DMS153 (cell line): ENCODE measurements around the gene COL5A1.
"Not testable (repeated sequence)": the region's sequence is repeated elsewhere in the genome, so short reads cannot be mapped to it uniquely, and the experiment has no call there.

Source experiments
- DNase-seq: peaks from one replicate; lab custom pipeline; 2025; lab: John Stamatoyannopoulos, UW

Gene COL5A1

DNA sequence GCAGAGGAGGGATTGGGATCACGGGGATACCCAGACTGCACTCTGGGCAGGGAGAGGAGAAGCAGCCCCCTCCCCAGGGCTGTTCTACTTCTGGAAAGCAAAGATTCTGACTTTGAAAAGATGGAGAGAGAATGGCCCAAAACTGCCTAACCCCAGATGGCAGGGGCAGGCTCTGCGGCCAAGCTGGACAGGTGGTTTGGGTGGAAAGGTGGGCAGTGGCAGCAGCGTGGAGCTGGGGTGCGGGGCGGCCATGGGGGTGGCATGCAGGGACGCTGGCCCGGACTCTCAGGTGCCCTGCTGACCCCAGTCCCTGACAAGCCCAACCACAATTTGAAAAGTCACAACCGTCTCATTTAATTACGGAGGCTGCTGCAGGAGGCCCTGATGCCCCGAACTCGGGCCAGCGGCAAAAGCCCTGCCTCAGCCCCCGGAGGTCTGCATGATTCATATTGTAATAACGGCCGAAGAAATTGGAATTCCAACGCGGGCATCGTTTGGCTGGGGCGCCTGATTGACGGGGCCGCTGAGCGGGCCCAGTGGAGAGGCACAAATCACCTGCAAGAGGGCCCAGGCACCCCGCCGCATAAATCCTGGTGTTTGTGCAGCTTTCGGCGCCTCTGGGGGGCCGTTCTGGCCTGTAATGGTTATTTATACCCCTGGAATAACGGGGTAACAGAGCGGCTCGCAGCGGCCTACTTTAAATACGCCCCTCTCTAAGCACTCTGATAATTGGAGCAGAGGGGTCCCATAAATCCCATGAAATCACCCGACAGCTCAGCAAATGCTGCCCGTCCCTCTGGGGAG lies 197.2 kb downstream of the COL5A1 start:
- DNase-seq: no peak

DNA sequence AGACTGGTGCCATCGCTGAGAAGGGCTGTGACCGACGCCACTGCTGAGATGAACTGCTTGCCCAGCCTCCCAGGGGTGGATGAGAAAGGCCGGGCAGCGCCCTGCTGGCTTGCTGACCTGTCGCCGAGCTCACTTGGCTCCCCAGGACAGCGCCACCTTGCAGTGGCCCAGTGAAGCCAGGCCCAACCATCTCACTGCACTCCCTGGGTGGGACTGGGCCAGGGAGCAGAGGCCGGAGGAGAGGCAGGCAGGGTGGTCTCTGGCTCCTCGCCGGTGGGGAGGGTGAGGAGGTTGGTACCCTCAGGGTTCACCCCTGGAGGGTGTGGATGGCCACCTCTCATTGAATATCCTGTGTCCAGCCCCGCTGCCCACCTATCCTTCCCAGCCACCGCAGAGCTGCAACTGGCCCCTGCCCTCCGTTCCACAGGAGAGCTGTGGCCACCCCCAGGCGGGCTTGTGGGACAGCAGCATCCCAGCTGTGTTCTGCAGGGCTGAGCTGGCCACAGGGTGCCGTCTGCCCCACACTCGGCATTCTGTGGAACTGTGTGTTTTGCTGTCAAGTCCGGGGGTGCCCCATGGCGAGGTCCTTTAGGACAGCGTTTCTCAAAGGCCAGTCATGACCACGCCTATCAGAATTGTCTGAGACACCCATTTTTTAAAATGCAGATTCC lies 198.0 kb downstream of the COL5A1 start:
- no peak for DNase-seq

DNA sequence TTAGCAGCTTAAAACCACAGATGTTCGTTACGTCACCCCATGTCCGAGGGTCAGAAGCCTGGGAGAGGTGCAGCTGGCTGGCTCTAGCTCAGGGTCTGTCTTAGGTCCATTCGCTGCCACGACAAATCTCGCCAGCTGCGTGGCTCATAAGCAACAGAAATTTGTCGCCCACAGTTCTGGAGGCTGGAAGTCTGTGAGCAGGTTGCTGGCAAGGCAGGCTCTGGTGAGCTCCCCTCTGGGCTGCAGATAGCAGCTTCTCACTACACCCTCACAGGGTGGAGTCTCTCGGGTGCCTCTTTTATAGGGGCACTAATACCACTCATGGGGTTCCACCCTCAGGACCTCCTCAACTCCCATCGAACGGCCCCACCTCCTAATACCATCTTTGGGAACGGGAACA lies 198.9 kb downstream of the COL5A1 start:
- DNase-seq: no peak

DNA sequence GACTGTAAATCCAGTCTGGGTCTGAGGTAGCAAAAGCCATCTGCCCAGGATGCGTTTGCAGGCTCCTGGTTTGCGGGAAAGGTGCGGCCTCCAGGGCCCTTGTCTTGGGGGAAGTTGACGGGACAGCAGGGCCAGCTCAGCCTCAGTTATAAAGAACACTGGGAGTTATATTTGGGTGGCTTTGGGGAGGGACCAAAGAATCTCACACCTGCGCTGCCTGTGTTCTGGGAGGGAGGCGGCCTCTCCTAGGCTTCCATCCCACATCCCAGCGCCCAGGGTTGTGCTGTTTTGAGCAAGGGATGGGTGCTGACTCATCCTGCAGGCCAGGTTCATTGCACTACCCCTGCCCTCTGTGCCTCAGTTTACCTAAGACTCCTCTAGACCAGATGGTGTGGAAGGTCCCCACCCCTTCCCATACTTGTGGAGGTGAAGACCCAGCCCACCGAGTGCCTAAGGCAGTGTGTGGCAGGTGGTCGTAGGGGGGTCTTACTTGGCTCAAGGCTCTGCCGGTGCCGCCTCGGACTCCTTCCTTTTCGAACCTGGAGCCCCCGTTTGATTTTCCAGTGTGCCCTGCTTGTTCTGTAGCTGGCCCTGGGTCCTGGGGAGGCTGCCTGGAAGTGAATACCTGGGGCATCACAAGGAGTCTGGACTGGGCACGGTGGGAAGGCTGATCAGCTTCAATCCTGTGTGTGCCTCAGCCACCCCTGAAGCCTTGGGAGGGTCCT lies 199.7 kb downstream of the COL5A1 start:
- DNase-seq: no peak

DNA sequence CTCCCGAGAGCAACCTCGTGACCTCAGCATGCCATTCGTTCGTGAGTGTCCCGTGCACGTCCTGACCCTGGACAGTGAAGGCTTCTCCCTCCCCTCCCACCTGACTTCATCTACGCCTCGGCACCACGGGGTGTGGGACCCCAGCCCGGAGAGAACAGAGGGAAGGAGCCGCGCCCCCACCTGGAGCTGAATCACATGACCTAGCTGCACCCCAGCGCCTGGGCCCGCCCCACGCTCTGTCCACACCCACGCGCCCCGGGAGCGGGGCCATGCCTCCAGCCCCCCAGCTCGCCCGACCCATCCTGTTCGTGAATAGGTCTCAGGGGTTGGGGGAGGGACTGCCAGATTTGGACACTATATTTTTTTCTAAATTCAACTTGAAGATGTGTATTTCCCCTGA lies 200.7 kb downstream of the COL5A1 start:
- no peak for DNase-seq

DNA sequence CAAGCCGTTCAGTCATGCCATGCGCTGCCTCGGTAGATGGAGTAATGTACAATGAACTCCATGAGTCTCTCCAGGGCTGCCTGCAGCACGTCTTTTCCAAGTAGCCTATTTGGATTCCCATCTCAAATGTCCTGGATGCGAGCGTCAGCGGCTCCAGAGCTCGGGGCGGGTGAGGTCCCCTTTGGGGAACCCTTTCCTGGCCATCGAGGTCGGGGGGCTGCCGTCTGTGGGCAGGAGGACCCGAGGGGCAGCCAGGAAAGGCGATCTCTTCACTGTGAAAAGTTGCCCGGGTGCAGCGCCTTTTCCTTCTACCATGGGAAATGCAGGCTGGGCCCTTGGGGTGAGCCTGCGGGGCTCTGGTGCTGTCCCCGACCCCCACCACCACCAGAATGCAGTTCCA lies 202.1 kb downstream of the COL5A1 start:
- no peak for DNase-seq

DNA sequence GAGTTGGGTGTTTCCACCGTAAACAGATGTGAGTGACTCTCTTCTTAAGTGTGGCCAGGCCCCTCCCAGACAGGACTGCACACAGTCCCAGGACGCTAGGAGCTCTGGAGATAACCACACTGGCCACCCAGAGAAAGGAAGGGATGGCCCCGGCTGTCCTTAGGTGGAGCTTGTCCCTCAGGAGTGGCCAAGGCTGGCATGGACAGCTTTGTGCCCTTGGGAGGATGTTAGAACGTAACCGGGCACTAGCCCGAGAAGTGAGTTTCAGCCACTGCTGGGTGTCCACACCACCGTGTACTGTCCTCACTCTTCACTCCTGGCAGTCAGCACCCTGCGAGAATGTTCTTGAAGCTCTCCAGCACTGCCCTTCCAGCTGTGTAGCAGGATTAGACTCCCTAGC lies 203.2 kb downstream of the COL5A1 start:
- no peak for DNase-seq

DNA sequence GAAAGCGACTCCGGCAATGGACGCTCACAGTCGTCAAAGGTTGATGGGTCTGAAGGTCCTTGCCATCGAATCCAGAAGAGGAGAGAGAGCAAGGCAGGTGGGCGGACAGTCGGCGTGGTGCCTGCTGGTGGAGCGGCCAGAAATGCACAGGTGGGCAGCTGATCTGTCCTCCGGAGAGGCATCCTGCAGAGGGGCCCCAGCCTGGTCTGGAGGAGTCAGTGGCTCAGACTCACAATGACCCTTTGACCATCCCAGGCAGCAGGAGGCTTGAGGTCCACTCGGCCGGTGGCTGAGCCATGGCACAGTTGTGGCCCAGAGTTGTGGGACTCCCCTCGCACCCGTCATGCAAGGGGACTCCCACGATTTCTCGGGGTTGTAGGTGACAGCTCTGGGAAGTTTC lies 204.6 kb downstream of the COL5A1 start:
- DNase-seq: no peak

DNA sequence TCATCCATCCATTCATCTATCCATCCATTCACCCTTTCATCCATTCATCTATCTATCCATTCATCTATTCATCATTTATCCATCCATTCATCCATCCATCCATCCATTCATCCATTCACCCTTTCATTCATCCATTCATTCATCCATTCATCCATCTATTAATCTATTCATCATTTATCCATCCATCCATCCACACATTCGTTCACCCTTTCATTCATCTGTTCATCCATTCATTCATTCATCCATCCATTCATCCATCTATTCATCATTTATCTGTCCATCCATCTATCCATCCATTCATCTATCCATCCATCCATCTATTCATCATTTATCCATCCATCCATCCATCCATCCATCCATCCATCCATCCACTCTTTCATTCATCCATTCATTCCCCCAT lies 205.1 kb downstream of the COL5A1 start:
- DNase-seq: no peak

DNA sequence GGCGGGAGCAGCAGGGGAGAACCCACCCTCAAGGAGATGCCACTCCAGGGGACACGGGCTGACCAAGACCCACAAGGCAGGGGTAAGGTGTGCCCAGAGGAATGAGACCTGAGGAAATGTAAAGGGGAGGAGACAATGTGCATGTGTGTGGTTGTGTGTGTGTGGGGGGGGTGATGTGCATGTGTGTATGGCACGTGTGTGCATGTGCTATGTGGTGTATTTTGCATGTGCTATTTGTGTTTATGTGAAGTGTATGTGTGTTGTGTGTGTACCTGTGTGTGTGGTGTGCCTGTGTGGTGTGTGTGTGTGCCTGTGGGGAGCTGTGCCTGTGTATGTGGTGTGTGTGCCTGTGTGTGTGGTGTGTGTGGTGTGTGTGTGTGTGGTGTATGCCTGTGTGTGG lies 205.5 kb downstream of the COL5A1 start:
- no peak for DNase-seq

DNA sequence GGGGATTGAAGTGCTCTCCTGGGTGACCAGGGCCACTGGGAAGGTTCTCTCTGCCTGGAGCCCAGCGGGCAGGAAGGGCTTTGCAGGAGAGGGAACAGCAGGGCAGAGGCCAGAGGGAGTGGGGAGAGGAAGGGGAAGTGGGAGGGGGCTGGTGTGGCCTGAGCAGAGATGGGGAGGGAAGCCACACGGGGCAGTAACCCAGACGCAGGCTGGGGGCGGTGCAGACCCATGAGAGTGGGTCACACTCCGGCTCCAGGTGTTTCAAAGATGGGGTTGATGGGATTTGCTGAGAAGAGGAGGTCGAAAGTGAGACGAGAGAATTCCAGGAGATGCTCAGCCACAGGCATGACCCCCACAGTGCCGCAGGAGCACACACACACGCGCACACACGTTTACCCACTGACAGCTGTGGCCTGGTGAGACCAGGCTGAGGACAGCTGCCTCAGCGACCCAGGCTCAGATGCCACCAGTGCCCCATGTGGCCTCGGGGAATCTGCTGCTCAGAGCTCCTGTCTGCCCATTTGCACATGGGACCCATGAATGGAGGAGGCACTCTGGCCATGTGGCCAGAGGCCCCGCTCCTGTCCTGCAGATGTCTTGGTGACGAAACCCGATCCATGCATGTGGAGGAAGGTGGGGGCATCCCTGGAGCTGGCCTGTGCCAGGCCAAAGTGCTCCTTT lies 206.3 kb downstream of the COL5A1 start:
- DNase-seq: no peak

DNA sequence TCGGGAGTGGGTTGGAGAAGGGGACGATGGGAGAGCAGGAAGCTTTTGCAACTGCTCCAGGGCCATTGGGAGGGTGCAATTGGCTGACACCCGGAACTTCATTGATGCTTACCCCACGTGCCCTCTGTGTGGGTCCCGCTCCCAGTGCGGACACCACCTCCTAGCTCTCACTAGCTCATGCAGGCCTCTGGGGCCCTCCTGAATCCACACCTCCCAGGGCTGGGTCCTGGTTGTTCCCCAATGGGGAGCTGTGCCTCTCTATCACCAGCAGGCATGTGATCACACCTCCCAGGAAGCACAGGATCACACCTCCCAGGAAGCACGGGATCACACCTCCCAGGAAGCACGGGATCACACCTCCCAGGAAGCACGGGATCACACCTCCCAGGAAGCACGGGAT lies 206.9 kb downstream of the COL5A1 start:
- no peak for DNase-seq

DNA sequence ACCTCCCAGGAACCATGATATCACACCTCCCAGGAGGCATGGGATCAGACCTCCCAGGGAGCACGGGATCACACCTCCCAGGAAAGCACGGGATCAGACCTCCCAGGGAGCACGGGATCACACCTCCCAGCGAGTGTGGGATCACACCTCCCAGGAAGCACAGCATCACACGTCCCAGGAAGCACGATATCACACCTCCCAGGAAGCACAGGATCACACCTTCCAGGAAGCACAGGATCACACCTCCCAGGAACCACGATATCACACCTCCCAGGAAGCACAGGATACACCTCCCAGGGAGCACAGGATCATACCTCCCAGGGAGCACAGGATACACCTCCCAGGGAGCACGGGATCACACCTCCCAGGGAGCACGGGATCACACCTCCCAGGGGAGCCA lies 209.0 kb downstream of the COL5A1 start:
- DNase-seq: no peak

DNA sequence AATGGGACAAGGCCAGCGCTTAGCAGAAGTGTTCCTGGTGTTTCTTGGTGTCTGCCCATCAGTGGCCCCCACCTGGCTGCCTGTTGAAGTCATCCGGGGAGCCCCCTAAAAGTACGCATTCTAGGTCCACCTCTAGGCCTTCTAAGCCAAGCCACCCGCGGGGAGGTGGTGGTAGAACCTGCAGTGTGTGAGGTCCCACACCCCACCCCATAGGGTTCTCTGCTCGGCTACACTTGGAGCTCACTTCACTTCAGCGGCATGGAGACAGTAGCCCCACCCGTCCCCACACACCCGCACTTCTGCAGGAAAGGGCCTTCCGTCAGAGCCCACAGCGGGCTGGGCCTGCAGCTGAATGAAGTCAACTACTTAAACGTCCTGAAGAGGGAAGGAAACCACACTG lies 209.4 kb downstream of the COL5A1 start:
- no peak for DNase-seq

DNA sequence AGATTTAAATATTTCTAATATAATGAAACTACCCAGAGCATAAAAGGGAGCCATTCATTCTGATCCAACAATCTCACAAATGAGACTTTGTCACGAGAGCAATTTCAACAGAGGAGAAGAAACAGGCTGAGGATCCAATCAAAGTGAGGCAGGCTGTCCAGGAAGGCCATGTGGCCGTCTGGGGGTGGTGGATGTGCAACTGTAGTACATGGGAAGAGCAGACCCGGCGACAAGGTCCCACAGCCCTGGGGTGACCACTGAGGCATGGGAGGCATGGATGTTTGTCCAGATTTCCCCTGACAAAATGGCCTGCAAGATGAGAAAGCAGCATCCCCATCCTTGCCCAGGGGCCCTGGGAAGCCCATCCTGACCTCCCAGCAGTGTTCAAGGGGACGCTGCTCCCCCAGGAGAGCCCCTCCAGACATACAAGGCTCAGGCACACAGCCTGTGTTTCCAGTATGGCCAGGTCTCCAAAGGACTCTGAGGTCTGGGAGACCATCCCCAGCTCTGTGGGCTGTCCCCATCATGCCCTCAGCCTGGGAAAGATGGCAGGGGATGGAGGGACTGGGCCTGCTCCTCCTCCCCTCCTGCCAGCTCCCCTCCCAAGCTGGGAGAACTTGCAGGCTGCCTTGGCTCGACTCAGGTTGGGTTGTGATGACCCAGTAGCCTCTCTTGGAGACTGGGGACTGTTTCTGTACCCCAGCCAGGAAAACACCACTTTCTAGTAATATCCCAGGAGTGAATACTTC lies 211.5 kb downstream of the COL5A1 start:
- no peak for DNase-seq

DNA sequence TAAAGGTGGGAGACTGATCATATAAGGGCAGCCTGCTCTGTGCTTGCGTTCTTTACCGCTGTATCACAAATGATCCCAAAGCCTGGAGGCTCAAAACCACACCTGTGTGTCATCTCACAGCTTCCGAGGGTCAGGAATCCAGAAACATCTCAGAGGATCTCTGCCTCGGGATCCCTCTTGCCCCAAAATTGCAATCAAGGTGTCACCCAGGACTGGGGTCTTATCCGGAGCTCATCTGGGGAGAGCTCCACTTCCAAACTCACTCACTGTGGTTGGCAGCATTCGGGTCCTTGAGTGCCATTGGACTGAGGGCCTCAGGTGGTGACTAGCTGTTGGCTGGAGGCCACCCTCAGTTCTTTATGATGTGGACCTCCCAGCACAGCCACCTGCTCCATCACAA lies 212.3 kb downstream of the COL5A1 start:
- no peak for DNase-seq

DNA sequence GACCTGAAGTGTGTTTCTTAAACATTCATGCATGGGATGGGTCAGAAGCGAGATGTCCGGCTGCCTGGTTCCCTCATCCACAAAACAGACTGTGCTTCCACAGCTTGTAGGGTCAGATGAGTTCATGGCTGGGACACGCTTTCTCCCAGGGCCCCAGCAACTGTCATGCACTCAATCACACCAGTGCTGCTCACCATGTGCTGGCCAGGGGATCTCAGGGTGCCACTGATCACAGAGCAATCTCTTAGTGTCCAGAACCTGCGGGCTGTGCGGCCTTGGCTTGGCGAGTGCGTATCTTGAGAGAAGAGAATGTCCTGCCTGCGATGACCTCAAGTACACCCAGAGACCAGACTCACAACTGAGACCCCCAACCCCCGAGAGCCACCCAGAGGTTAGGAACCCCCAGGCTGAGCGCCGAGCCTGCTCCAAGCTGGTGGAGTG lies 213.0 kb downstream of the COL5A1 start:
- DNase-seq: no peak

DNA sequence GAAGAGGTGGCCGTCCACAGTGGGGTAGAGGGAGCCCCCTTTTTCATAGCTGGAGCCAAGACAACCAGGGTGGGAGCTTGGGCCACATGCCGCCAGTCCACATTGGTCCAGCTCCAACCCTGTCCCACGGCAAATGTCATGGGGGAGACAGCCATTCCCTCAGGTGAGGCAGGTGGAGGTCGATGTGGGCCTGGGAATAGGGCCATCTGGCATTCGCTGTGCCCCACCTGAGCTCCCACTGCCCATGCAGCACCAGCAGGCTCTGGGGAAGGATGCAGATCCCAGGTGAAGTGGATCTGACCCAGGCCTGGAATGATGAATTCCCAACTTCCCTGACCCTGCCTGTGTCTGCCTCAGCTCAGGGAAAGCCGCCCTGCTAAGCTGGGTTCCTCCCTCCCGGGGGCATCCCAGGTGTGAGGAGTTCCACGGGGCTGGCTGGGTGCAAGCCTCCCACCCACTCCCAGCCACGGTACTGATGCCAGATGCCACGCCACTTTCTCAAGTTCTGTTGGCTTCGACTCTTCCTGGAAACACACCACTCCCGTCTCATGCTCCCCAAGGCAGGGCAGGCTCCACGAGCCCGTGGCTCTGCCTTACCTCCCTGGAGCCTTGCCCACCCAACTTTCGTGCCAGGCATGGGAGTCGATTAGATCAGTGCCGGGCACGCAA lies 213.8 kb downstream of the COL5A1 start:
- DNase-seq: no peak

DNA sequence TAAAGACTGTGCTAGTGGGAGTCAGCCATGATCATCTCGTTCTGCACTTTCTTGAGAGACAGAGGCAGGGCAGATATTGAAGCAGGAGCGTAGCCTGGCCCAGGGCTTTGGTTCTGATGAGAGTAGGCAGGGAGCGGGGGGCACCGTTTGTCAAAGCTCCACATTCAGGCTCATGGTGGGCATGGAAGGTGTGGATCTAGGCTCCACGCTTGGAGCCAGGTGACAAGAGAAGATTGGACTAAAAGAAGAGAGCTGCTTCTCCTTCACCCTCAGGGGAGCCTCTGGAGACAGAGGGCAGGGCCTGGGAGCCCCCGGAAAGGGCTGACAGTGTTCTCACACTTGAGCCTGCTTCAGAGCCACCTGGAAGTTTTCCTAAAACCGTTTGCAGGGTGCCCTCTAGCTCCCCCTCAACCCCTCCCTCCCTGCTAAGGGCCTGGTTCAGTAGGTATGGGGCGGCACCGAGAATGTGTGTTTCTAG lies 214.3 kb downstream of the COL5A1 start:
- no peak for DNase-seq

DNA sequence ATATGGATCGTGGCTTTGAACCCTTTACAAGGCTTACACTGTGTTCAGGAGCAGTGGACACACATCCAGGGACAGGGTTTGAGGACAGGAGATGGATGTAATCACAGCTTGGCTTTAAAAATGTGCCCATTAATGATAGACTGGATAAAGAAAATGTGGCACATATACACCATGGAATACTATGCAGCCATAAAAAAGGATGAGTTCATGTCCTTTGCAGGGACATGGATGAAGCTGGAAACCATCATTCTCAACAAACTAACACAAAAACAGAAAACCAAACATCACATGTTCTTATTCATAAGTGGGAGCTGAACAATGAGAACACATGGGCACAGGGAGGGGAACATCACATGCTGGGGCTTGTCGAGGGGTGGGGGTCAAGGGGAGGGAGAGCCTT lies 215.8 kb downstream of the COL5A1 start:
- DNase-seq: not testable (repeated sequence)
